ENCODE measurements around the gene SLITRK1.

SLITRK1 gene

DNA sequence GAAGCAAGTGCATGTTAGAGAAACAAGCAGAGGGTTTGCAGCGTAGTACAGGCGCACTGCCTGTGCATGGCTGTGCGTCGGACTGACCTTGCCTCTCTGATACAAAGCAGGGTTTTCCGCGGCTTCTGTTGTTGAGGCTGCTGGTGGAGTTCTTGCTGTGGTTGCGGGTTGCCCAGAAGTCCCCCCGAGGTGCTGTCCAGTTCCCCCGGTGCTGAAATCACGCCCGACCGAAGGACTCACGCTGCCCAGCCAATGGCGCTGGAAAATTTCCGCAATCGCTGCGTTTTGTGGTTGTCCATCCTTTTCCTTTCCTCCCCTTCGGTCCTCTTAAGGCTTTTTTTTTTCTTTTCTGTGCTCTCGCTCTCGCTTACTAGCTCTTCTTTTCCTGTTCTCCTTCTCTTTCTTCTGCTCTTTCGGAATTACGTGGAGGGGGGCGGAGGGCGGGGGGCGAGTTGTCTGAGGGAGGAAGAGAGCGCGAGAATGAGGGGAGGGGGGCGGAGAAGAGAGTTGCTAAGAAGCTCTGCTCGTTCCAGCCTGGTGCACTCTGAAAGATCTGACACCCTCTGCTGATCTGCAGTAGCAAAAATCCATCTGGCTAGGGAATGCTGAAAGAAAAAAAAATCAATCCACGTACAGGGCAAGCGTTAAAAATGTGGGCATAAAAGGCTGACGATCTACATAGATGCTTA is at the start of gene SLITRK1:
Gene SLITRK1 (minus strand): TSS at position 558 of the 689 bp plus-strand sequence. CDS start 967 bp downstream, outside the sequence.
- DNase-seq: peak; percentile 12

GRCh38 chr13:83929157-83929556 is 46.9 kb upstream of the SLITRK1 start:
- DNase-seq: no peak

- DNase-seq: no peak
These were observed 37.5 kb upstream of the SLITRK1 start for GRCh38 chr13:83919775-83920174.

GRCh38 chr13:83914368-83914767 is 32.1 kb upstream of the SLITRK1 start:
- no peak for DNase-seq

GRCh38 chr13:83907196-83907989 is 25.1 kb upstream of the SLITRK1 start:
- DNase-seq: no peak

DNA sequence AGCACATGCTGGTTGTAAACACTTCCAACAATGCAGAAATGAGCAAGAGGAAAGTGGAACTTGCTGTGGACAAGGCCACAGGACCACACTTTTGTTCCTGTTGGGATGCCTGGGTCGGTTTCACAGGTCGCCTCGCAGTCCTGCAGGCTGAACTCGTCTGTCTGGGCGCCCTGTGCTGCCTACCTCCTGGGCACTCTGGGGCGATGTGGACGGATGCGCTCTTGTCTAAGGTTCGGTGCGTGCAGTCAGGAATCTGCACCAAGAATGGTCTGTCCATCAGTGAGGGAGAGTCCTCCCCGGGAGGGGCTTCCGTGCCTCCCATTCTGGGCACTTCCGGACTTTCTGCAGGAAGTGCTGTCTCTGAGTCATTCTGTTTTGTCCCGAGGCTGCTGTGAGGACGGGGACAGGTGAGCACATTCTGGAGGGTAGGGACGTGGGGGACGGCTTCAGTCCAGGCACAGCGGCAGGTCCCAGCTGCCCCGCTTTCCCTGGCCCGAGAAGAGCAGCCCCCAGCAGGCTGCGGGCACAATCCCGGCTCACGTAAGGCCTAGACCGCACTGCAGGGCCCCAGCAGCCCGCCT is 24.1 kb upstream of the SLITRK1 start:
- no peak for DNase-seq

- DNase-seq: no peak
These were observed 23.4 kb upstream of the SLITRK1 start for GRCh38 chr13:83905641-83906040.

DNA sequence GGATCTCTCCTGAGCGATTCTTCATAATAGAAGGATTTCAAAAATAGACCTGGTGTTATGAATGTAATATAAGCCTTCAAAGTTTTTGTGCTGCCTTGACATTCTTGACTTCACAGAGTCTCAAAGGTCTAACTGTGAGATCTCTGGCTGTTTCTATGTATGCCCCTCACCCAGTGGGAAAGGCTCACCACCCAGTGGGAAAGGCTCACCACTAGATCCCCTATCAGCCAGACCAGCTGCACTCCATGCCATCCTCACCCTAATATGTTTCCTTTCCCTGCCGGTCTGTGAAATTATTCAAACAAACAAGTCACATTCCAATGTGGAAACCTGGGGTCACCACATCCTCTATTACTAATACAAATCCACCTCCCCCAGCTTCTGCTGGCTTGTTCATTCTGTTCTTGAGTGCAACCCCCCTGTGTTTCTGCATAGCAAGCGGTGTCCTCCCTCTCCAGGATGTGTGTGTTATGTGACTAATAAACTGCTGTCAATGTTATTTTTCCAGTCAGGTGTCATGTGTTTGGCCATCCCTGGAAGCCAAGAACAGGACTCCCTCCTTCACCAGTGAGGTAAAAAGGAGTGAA is 13.8 kb upstream of the SLITRK1 start:
- DNase-seq: no peak

DNA sequence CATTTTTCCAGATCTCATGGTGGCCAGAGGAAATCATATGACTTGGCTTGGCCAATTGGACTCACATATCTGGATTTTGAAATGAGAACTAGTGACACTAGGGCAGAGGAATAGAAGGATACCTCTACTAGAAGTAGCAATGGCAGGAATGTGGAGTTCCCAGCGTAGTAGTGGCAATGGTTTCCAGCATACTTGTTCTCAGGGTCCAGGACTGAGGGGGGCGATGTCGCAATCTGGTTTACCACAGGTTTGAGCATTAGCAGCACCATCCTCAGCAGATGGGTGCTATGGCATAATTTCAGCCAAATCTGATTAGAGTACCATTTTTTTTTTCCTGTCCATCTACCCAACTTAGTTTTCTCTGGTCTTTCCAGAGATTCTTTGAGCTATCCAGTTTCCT is 8.1 kb upstream of the SLITRK1 start:
- no peak for DNase-seq

GRCh38 chr13:83884141-83884540 is 1.9 kb upstream of the SLITRK1 start:
- DNase-seq: no peak

DNA sequence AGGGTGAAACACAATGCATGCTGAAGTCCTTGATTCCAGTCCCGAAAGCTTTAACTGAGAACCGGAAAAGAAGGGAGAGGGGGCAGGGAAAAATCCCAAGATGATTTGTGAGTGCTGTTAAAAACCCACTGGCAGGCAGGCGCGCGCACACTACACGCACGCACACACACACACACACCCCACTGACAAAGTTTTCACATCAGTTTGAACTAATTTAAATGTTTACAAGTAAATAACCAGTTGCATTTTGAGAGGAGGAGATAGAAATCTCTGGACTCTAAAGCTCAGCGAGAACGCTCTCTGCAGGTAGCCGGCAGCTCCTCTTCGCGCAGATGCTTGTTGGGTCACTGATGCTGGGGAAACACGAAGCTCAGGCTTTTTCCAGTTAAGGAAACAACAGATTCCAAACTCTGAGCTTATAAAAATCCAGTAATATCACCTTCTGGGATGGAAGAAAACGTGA is 818 bp upstream of the SLITRK1 start:
- DNase-seq: no peak

DNA sequence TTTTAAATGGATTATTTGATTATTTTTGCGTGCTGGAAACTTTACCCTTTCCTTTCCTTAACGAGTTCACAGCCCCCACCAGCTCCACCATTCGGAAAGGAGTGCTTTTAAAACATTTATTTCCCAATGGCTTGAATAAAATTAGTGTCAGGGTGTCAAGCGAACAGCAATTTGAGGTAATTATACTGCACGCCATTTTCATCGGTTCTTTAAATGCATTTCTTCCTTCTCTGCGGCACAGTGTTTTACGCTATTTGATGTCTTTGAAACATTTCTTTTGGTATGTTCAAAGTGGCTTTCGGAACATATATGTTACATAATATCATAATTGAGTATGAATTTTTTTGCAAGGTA is 309 bp upstream of the SLITRK1 start:
- no peak for DNase-seq

DNA sequence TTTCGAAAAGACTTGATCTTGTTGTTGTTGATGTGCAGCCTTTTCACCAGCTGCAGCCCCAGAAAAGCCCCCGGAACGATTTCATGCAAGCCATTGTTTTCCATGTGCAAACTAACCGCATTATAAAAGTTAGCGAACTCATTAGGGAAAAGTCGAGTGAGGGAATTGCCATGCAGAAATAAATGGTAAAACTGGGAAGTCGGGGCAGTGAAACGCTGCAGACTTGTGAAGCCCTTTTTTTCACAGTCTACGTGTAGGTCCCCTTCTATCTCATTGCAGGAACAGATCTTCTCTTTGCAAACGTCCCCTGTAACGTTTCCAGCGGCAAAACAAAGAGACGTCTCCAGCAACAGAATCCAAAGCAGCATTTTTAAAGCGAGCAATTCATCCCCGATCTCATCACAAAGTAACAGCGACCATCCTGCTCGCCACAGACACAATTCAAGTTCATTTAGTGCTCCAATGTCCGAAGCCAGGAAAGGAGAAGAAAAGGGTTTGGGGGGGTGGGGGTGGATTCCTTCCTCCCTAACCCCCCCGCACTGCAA is 1.1 kb downstream of the SLITRK1 start:
- no peak for DNase-seq

DNA sequence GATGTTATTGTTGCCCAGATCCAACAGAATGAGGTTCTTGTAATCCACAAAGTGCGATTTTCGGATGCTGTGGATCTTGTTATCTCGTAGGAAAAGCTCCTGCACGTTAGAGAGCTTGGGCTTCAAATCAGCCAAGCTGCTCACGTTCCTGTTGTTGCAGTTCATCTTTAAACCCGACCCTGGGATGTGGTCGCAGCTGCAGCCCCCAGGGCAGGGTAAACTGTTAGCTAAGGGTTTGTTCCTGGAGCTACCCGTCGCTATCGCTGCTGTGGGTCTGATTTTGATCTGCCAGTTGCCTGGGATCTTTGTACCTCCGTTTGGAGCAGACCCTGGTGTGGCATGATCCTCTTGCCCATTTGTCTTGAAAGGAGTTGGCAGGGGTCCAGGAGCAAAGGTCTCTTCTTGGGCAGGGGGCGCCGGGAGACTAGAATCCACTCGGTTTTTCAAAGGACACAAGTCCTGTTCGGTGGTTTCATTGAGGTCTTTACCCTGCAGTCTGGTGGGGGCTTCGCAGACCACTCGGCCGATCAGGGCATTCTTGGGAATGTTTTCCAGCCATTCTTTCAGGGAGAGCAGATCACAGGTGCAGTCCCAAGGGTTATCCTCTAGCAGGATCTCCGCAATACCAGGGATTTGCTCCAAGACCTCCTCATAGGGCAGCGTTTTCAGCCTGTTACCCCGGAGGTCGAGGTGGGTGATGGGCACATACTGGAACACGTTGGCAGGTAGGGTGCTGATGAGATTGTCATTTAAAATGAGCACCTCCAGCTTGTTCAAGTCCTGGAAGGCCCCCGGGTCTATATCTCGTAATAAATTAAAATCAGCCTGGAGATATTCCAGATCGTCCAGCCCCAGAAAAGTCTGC is 1.8 kb downstream of the SLITRK1 start:
- DNase-seq: no peak

GRCh38 chr13:83879431-83880171 is 2.7 kb downstream of the SLITRK1 start:
- DNase-seq: no peak

DNA sequence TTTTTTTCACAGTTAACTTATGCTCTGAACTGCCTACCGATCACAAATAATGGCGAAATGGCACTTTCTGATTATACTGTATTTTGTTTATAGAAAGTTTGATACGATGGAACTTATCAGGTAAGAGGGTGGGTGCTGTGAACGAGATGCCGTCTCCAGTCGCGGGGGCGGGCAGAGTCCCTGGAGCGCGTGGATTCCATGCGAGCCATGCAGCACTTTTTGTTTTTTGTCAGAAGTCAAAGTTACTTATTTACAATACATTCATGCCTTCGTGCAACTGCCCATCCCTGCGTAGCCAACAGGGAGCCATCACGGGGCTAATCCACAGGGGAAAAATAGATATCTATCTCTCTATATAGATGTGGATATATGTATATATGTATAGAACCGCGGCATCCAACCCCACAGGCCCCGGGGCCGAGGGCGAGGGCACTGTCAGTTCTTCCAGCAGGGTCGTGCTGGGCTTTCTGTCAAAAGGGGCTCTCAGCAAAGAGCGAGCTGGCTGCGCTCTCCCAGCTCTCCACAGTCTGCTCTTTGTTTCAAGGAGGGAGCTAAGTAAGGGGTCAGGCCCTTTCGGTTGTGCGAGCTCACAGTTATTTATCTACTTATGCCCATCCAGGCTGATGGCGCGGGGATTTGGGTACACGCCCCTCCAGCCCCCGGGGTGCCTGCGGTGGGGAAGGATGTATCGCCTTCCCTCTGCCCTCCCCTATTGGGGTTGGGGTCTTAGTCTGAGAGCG is 3.4 kb downstream of the SLITRK1 start:
- DNase-seq: no peak

DNA sequence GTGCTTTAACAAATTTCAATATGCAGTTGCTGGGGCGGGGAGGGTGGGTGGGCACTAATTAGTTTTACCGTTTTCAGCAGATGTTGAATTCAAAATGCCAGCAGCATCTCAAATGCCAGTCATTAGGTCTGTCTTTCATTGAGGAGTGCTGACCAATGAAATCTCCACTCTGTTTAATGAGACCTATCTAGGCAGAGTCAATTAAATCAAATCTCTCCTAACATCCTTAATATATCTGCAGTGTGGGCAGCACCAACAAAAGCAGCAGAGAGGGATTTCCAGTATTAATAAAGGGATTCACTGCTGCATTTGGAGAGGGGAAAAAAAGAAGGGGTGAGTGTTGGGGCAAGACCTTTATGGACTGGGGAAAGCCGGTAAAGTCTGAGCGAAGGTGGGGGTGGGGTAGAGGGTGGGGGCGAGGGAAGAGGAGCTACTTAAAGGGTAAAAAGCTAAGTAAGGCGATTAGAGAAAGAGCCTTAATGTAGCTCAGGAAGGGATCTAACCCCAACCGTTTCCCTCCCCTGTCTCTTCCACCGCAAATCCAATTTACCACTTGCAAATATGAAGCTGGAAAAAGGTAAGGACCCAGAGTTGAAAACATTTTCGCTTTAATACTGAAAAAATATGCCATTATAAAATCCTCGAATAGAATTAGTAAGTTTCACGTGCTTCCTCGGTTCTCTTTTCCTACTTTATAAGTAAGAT is 4.5 kb downstream of the SLITRK1 start:
- DNase-seq: no peak

GRCh38 chr13:83876546-83876945 is 5.7 kb downstream of the SLITRK1 start:
- no peak for DNase-seq

DNA sequence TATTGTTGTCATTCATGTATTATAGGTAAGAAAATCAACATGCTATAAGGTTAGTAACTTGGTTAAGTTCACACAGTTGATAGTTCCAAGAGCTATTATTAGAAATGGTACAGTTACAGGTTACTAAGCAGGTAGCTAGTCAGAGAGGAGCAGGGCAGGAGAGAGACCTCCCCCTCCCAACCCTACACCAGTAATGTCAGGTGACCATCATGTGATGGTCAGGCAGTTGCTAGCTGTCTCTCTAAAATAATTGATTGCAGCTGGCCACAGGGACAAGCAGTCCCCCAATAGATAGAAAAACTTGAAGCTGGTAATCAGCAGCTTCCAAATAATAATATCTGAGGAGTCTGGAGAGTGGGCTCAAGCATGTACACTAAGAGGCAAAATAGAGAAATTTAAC is 14.6 kb downstream of the SLITRK1 start:
- no peak for DNase-seq
